GM12878 (cell line): ENCODE data around the gene SYT14. TPM values are rescaled to one million over a fixed set of nuclear protein-coding genes. Genes with fewer than 3 reads are reported as not detected.

Experiments
- ATAC-seq: fragments of 200-7000 bp; cut with Tn5 transposase; 3 replicates; pipeline ENCODE4 v1.9.1; 2020; ENCODE audit warnings: mild to moderate bottlenecking, moderate library complexity
- BruUV-seq: library from RNA; stranded (reverse); fragments of 400-500 nt; replicated peaks from 2 replicates; lab custom pipeline; 2021; lab: Mats Ljungman, UMichigan
- CTCF ChIA-PET: fragments of 300-600 bp; sonication (Branson Sonifier 250); formaldehyde crosslinking; extraction: SDS; loops from one replicate; lab custom pipeline; 2021; ENCODE audit warnings: inconsistent platforms; lab: Yijun Ruan, JAX
- POLR2A ChIA-PET: fragments of 350-600 bp; formaldehyde crosslinking; extraction: SDS; loops from one replicate; lab custom pipeline; 2021; ENCODE audit warnings: inconsistent platforms; lab: Charles Lee
- RAD21 ChIA-PET: fragments of 300-600 bp; sonication (Branson Sonifier 250); formaldehyde crosslinking; loops from one replicate; lab custom pipeline; 2023; ENCODE audit warnings: antibody characterized with exemption; ENCODE audit not compliant: unreplicated experiment; lab: Charles Lee
- SMC1A ChIA-PET: fragments of 300-600 bp; sonication (Branson Sonifier 250); formaldehyde crosslinking; loops from one replicate; lab custom pipeline; 2023; ENCODE audit not compliant: unreplicated experiment, uncharacterized antibody; lab: Charles Lee
- DNase-seq: peaks from one replicate; pipeline ENCODE4 v3.0.0-alpha.2; 2011; ENCODE audit warnings: low read depth, low spot score
- FAIRE-seq: peaks from 3 replicates; lab custom pipeline; 2011; peaks lifted over from hg19 to GRCh38; lab: Jason Lieb, UNC
- H2AFZ ChIP-seq: 2 replicates; pipeline ENCODE4 v1.6.0; 2011; ENCODE audit warnings: low read depth, low read length, control low read depth; ENCODE audit not compliant: control insufficient read depth
- H3K27ac ChIP-seq: 2 replicates; pipeline ENCODE4 v1.5.1; 2011; ENCODE audit warnings: control low read depth; ENCODE audit not compliant: control insufficient read depth, insufficient read depth
- H3K27me3 ChIP-seq, 2 experiments: replicated peaks in 1 of 2; 2 replicates each; pipeline versions ENCODE4 v1.6.0 to v1.6.1; 2011; ENCODE audit warnings: low read length in 1 of 2; ENCODE audit not compliant: control insufficient read depth in 2 of 2, insufficient read depth in 2 of 2
- H3K36me3 ChIP-seq, 2 experiments: 2 replicates each; pipeline ENCODE4 v1.5.1; 2011; ENCODE audit warnings: low read length in 1 of 2; ENCODE audit not compliant: control insufficient read depth in 2 of 2, insufficient read depth in 2 of 2
- H3K4me1 ChIP-seq: 2 replicates; pipeline ENCODE4 v1.6.1; 2011; ENCODE audit warnings: mild to moderate bottlenecking, low read length, moderate library complexity, mixed read lengths; ENCODE audit not compliant: control insufficient read depth, insufficient read depth
- H3K4me2 ChIP-seq: 2 replicates; pipeline ENCODE4 v1.6.0; 2011; ENCODE audit warnings: control low read depth; ENCODE audit not compliant: control insufficient read depth, insufficient read depth
- H3K4me3 ChIP-seq: fragments of 200-600 bp; sonication (generic); 2 replicates; pipeline ENCODE4 v1.5.1; 2016
- H3K79me2 ChIP-seq: 2 replicates; pipeline ENCODE4 v1.6.0; 2011; ENCODE audit warnings: low read length; ENCODE audit not compliant: control insufficient read depth, insufficient read depth
- H3K9ac ChIP-seq: 2 replicates; pipeline ENCODE4 v1.8.0; 2011; ENCODE audit warnings: low read length, control low read depth, mixed read lengths; ENCODE audit not compliant: control insufficient read depth, insufficient read depth
- H3K9me3 ChIP-seq: replicated peaks from 3 replicates; pipeline ENCODE4 v1.5.1; 2011; ENCODE audit warnings: mild to moderate bottlenecking, low read length; ENCODE audit not compliant: control insufficient read depth, insufficient read depth
- H4K20me1 ChIP-seq: 2 replicates; pipeline ENCODE4 v1.6.0; 2011; ENCODE audit not compliant: control insufficient read depth, insufficient read depth
- E4F1 ChIP-seq: fragments of 450-650 bp; IDR thresholded peaks from 2 replicates; pipeline ENCODE4 v1.6.1; 2018; ENCODE audit warnings: borderline replicate concordance, mild to moderate bottlenecking; ENCODE audit not compliant: partially characterized antibody
- KAT2A ChIP-seq: conservative IDR thresholded peaks from 2 replicates; pipeline ENCODE4 v1.6.1; 2011; ENCODE audit warnings: low read depth, low read length; ENCODE audit not compliant: control insufficient read depth
- PRDM15 ChIP-seq: fragments of 450-650 bp; formaldehyde crosslinking; IDR thresholded peaks from 2 replicates; pipeline ENCODE4 v1.4.0; 2020; ENCODE audit warnings: mild to moderate bottlenecking, moderate library complexity
- SP1 ChIP-seq: IDR thresholded peaks from one replicate; pipeline ENCODE4 v1.6.1; 2011; ENCODE audit warnings: low read depth, low read length
- WGBS: methylation state at CpG from one replicate; pipeline ENCODE4 v1.1.6; 2016; ENCODE audit warnings: low lambda C conversion rate; ENCODE audit not compliant: insufficient replicate concordance, insufficient coverage; ENCODE audit errors: missing lambda C conversion rate; 5-methylcytosine and 5-hydroxymethylcytosine counted together
- in situ Hi-C: fragments of 300-500 bp; cut with MboI; formaldehyde crosslinking; loops from 9 replicates; pipeline ENCODE4 v1.14.3; 2018; ENCODE audit warnings: mixed read lengths
- intact Hi-C: fragments of 100-400 bp; cut with micrococcal nuclease; formaldehyde crosslinking; loops from one replicate; pipeline ENCODE4 v1.14.2; 2022; ENCODE audit not compliant: unreplicated experiment
- polyA plus RNA-seq, 11 experiments: library from polyadenylated mRNA; depleted of rRNA in 4 of 11; unstranded in 6 of 11; stranded (reverse) in 5 of 11; fragments of >200 nt; fragmentation: Nextera tagmentation in 4 of 11; fragmentation: Illumina TruSeq in 1 of 11; extraction: Ambion mirVana in 4 of 11; extraction: Trizol in 1 of 11; gene quantifications; 1 replicate in 1 of 11; 2 replicates in 10 of 11; pipeline versions ENCODE4 v1.2.1 to v1.2.3, GENCODE V29; 2011 to 2016; ENCODE audit warnings: inconsistent platforms in 2 of 11, missing spikeins in 2 of 11, low read depth in 1 of 11
- total RNA-seq, 4 experiments: library from RNA; depleted of rRNA in 3 of 4; stranded (reverse); fragments of >200 nt in 3 of 4; fragmentation: Illumina TruSeq in 1 of 4; extraction: Trizol in 1 of 4; gene quantifications; 2 replicates each; pipeline versions ENCODE4 v1.2.1 to v1.2.3, GENCODE V29; 2013 to 2021

The SYT14 gene
- total and polyA plus RNA-seq, 10 of the 15 experiments (the other 5 are each of a cell fraction or from before 2014, with no cell fraction given), result under 0.01 TPM; not detected in 9

- TF ChIP-seq PRDM15, result no peak
Measured at GRCh38 chr1:210087058-210087457, 149.0 kb downstream of the SYT14 start (continued).

- Histone ChIP-seq H4K20me1 (no peaks in the 10 kb centered on the region), H3K4me1 (no peaks in the 10 kb centered on the region)
- DNase-seq, result no peak
- POLR2A ChIA-PET, result no interaction called here
- TF ChIP-seq E4F1 (no peak), SP1 (no peak), KAT2A (no peak)
- TF ChIP-seq, all 136 proteins: peak for 0
- H3K27me3 ChIP-seq, result no peaks in the 10 kb centered on the region
- no TSS peak for BruUV-seq
- H3K4me2 ChIP-seq, result no peak overlapping the region
- no peak overlapping the region for H3K27ac ChIP-seq
- ChIA-PET SMC1A (no interaction called here), RAD21 (no interaction called here), CTCF (no interaction called here)
- in situ Hi-C loops (no loop called here), intact Hi-C loops (no loop called here)
- ATAC-seq (peak; percentile 25; the same call in 1 of the 3 replicates), FAIRE-seq (no peak)
- 9% methylated on average over 6 of the region's 6 CpGs for WGBS
- H3K79me2 ChIP-seq, result no peaks in the 10 kb centered on the region
- no peaks in the 10 kb centered on the region; the same call in 2 of the 3 replicates for H3K9me3 ChIP-seq
- H3K4me3 ChIP-seq, result no peak overlapping the region
- no peaks in the 10 kb centered on the region for H3K36me3 ChIP-seq
- no peak overlapping the region for H3K9ac ChIP-seq
- no peak overlapping the region for H2AFZ ChIP-seq
Measured at GRCh38 chr1:210089855-210090254, 151.8 kb downstream of the SYT14 start.
